ENCODE measurements around the gene OXNAD1. TPM values are rescaled to one million over a fixed set of nuclear protein-coding genes. Genes with fewer than 3 reads are reported as not detected.

Gene OXNAD1
- total RNA-seq, 1 donor from 2014 or later = 13.2 TPM

DNA sequence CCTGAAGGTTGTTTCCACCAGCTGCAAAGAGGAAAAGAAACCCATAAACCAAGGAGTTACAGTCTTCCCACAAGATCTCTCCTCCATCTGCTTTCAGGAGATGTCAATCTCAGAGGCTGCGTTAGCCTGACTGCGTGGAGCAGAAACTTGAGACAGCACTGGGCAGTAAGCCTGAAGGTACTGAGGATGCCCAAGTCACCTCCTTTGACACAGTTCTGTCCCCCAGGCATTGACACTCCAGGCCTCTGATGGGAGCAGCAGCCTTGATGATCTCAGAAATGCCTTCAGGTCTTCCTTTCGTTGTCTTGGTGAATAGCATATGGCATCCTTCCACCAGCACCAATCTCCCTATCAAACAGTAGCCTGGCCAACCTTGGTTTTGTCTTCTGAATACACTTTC, 89.3 kb downstream of the OXNAD1 start:
- H3K36me3 Mint-ChIP-seq = no peaks in the 10 kb centered on the region
- no peaks in the 10 kb centered on the region for H3K9me3 Mint-ChIP-seq
- TF ChIP-seq, protein P1, sequence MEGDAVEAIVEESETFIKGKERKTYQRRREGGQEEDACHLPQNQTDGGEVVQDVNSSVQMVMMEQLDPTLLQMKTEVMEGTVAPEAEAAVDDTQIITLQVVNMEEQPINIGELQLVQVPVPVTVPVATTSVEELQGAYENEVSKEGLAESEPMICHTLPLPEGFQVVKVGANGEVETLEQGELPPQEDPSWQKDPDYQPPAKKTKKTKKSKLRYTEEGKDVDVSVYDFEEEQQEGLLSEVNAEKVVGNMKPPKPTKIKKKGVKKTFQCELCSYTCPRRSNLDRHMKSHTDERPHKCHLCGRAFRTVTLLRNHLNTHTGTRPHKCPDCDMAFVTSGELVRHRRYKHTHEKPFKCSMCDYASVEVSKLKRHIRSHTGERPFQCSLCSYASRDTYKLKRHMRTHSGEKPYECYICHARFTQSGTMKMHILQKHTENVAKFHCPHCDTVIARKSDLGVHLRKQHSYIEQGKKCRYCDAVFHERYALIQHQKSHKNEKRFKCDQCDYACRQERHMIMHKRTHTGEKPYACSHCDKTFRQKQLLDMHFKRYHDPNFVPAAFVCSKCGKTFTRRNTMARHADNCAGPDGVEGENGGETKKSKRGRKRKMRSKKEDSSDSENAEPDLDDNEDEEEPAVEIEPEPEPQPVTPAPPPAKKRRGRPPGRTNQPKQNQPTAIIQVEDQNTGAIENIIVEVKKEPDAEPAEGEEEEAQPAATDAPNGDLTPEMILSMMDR (IDR thresholded peaks at IDR 0.05; ENCODE audit: unreplicated experiment) = no peak
- H3K27ac Mint-ChIP-seq = no peak overlapping the region
- no peak overlapping the region for H3K4me3 Mint-ChIP-seq
- no peaks in the 10 kb centered on the region for H3K27me3 Mint-ChIP-seq (ENCODE audit: low read depth)
- no peak for DNase-seq (ENCODE audit: low spot score in 2 of 2, unreplicated experiment in 2 of 2)
- peaks cover 17% of the 10 kb centered on the region for H3K4me1 Mint-ChIP-seq

Other genes with a start within 250 kb of the OXNAD1 start
- gene GALNT15, start 90.5 kb upstream of the OXNAD1 start, total RNA-seq = 0.07 to 0.13 TPM (median 0.11 TPM) in 3 replicates
- 15.4 to 19.3 TPM (median 17.2 TPM) in 3 replicates for gene DPH3, start 269 bp upstream of the OXNAD1 start, total RNA-seq
- gene RFTN1, start 248.5 kb downstream of the OXNAD1 start, total RNA-seq = 10.0 to 11.0 TPM (median 10.2 TPM) in 3 replicates